Neural crest cell (in vitro differentiated cells): ENCODE results near the gene CLNK. TPM values are rescaled to one million over a fixed set of nuclear protein-coding genes. Genes with fewer than 3 reads are reported as not detected.

Experiments
- DNase-seq: peaks from one replicate; pipeline ENCODE4 v3.0.0; 2021; ENCODE audit warnings: low read depth, mixed read lengths, low spot score
- H3K27ac Mint-ChIP-seq: one replicate; pipeline ENCODE4 v1.8.0; 2021; ENCODE audit warnings: mild to moderate bottlenecking, mixed read lengths; ENCODE audit not compliant: unreplicated experiment
- H3K27me3 Mint-ChIP-seq: 2 replicates; pipeline ENCODE4 v1.8.0; 2021; ENCODE audit warnings: low read depth, mild to moderate bottlenecking, mixed read lengths
- H3K36me3 Mint-ChIP-seq: 2 replicates; pipeline ENCODE4 v1.8.0; 2021; ENCODE audit warnings: low read depth, mild to moderate bottlenecking, mixed read lengths
- H3K4me1 Mint-ChIP-seq: 2 replicates; pipeline ENCODE4 v1.8.0; 2021; ENCODE audit warnings: mixed read lengths
- H3K4me3 Mint-ChIP-seq: one replicate; pipeline ENCODE4 v1.8.0; 2021; ENCODE audit warnings: mild to moderate bottlenecking, mixed read lengths
- H3K9me3 Mint-ChIP-seq: 2 replicates; pipeline ENCODE4 v1.8.0; 2021; ENCODE audit warnings: mixed read lengths
- CTCF ChIP-seq: fragments of 200-600 bp; sonication (generic); conservative IDR thresholded peaks from 2 replicates; pipeline ENCODE4 v1.5.0; 2021; ENCODE audit warnings: antibody characterized with exemption, mild to moderate bottlenecking
- total RNA-seq: library from RNA; stranded (reverse); gene quantifications from 2 replicates; pipeline ENCODE4 v1.2.1, GENCODE V29; 2021

CLNK gene
- total RNA-seq, 1 donor from 2014 or later, result not detected

GRCh38 chr4:10535912-10536311 is 148.7 kb downstream of the CLNK start:
- H3K4me3 Mint-ChIP-seq, result peak overlapping the region; percentile 28
- no peak for TF ChIP-seq CTCF
- H3K9me3 Mint-ChIP-seq, result no peaks in the 10 kb centered on the region
- no peak for DNase-seq
- H3K27me3 Mint-ChIP-seq, result no peaks in the 10 kb centered on the region
- peaks cover 26% of the 10 kb centered on the region for H3K4me1 Mint-ChIP-seq
- H3K27ac Mint-ChIP-seq, result no peak overlapping the region
- H3K36me3 Mint-ChIP-seq, result no peaks in the 10 kb centered on the region

DNA sequence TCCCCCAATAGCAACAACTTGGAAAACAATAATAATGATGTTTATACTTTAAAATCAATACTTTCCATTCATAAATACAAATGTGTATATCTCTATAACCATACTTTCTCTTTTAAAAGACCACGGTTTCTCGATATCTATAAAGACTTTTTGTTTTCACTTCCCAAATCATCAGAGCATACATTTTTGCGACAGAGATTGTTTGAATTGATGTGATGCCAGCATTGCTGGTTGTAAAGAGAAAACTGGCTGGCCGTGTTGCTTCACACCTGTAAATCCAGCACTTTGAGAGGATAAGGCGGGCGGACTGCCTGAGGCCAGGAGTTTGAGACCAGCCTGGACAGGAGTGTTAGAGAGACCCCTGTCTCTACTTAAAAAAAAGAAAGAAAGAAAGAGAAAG is 149.7 kb downstream of the CLNK start:
- H3K9me3 Mint-ChIP-seq, result no peaks in the 10 kb centered on the region
- DNase-seq, result no peak
- H3K27ac Mint-ChIP-seq, result no peak overlapping the region
- no peaks in the 10 kb centered on the region for H3K27me3 Mint-ChIP-seq
- peaks cover 26% of the 10 kb centered on the region for H3K4me1 Mint-ChIP-seq
- no peaks in the 10 kb centered on the region for H3K36me3 Mint-ChIP-seq
- TF ChIP-seq CTCF, result no peak
- no peak overlapping the region for H3K4me3 Mint-ChIP-seq

DNA sequence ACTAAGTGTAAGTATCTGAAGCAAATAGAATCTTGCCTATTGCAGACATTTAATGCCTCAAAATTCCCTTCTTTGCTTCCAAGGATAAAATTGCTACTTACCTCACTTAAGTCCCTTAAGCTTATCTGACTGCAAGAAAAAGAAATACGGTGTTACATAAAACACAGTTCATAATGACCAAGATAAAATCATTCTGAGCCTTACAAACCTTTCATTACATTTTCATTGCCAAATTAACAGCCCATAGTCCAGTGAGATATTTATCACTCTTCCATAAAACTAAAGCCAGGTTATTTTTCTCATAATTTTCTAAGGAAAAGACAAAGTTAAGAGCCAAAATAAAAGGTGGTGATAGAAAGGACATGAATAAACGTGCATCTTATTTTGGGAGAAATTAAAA is 152.4 kb downstream of the CLNK start:
- Mint-ChIP-seq H3K36me3 (no peaks in the 10 kb centered on the region), H3K9me3 (no peaks in the 10 kb centered on the region), H3K27me3 (no peaks in the 10 kb centered on the region), H3K4me3 (no peak overlapping the region), H3K27ac (no peak overlapping the region), H3K4me1 (peaks cover 30% of the 10 kb centered on the region)
- DNase-seq, result no peak
- no peak for TF ChIP-seq CTCF

DNA sequence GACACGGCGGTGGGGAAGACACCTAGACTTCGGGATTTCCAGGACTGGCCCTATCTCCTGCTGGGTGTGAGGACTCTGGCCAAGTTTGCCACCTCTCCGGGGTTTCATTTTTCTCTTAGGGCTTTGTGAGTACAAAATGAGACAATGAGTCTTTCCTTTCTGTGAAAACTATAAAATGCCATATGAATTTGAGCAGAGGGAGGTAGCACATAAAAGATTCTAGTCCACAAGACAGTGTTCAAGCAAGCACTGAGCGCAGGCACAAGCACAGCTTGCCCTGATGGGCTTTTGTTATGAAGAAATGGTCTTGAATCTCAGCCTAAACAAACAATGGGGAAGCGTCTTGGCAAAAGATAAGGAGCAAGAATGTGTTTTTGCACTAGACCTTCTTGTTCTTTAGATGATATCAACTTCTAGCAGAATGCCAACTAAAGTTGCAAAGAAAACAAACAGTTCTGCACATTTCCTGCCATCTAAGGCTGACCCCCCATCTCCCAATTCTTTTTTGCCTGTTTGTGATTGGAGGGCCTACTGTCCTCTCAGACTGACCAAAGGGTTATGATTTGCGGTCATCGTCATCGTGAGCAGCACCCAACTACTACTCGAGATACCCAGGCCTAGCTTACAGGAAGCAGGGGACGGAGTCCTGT is 154.3 kb downstream of the CLNK start:
- Mint-ChIP-seq H3K9me3 (peaks cover 2% of the 10 kb centered on the region), H3K36me3 (no peaks in the 10 kb centered on the region), H3K27ac (no peak overlapping the region), H3K27me3 (no peaks in the 10 kb centered on the region), H3K4me3 (no peak overlapping the region), H3K4me1 (peaks cover 15% of the 10 kb centered on the region)
- TF ChIP-seq CTCF, result no peak
- DNase-seq, result no peak

- no peak overlapping the region for H3K4me3 Mint-ChIP-seq
- H3K9me3 Mint-ChIP-seq, result peaks cover 2% of the 10 kb centered on the region
- H3K27me3 Mint-ChIP-seq, result no peaks in the 10 kb centered on the region
- DNase-seq, result no peak
- peaks cover 9% of the 10 kb centered on the region for H3K4me1 Mint-ChIP-seq
- no peak overlapping the region for H3K27ac Mint-ChIP-seq
- no peaks in the 10 kb centered on the region for H3K36me3 Mint-ChIP-seq
- no peak for TF ChIP-seq CTCF
These were observed 155.1 kb downstream of the CLNK start for GRCh38 chr4:10529291-10530136.
